Neural cell (in vitro differentiated cells): ENCODE data around the gene HMGCR. TPM values are rescaled to one million over a fixed set of nuclear protein-coding genes. Genes with fewer than 3 reads are reported as not detected.

ENCODE experiments used
- H2AFZ ChIP-seq: fragments of 200-600, 300-800 bp; sonication (generic), shearing (Covaris generic); 2 replicates; pipeline ENCODE4 v1.6.0; 2014; ENCODE audit warnings: low read depth, mild to moderate bottlenecking, antibody characterized with exemption, low read length, moderate library complexity
- H3F3A ChIP-seq: fragments of 200-600 bp; shearing (Covaris generic); 2 replicates; pipeline ENCODE4 v1.6.1; 2016; ENCODE audit warnings: mild to moderate bottlenecking, moderate library complexity, mixed read lengths, antibody characterized with exemption, low read length; ENCODE audit not compliant: insufficient read depth, poor library complexity, severe bottlenecking
- H3K27ac ChIP-seq: fragments of 200-600, 300-800 bp; sonication (generic), shearing (Covaris generic); 2 replicates; pipeline ENCODE4 v1.5.1; 2014; ENCODE audit warnings: mild to moderate bottlenecking, low read length, moderate library complexity
- H3K27me3 ChIP-seq: fragments of 300-800, 200-600 bp; sonication (generic), shearing (Covaris generic); 2 replicates; pipeline ENCODE4 v1.6.0; 2014; ENCODE audit warnings: mild to moderate bottlenecking, low read depth, low read length, moderate library complexity; ENCODE audit not compliant: insufficient read depth
- H3K36me3 ChIP-seq: fragments of 300-800, 200-600 bp; sonication (generic), shearing (Covaris generic); 2 replicates; pipeline ENCODE4 v1.5.1; 2014; ENCODE audit warnings: mild to moderate bottlenecking, antibody characterized with exemption, low read length, moderate library complexity; ENCODE audit not compliant: insufficient read depth
- H3K4me2 ChIP-seq: fragments of 300-800, 200-600 bp; sonication (generic), shearing (Covaris generic); 2 replicates; pipeline ENCODE4 v1.6.0; 2014; ENCODE audit warnings: mild to moderate bottlenecking, low read length
- H3K4me3 ChIP-seq: fragments of 300-800, 200-600 bp; sonication (generic), shearing (Covaris generic); 2 replicates; pipeline ENCODE4 v1.5.1; 2014; ENCODE audit warnings: mild to moderate bottlenecking, low read length, moderate library complexity
- H3K79me2 ChIP-seq: fragments of 200-600 bp; shearing (Covaris generic); replicated peaks from 2 replicates; pipeline ENCODE4 v1.6.0; 2014; ENCODE audit warnings: mild to moderate bottlenecking, low read length, moderate library complexity; ENCODE audit not compliant: insufficient read depth
- H3K9ac ChIP-seq: fragments of 300-800, 200-600 bp; sonication (generic), shearing (Covaris generic); 2 replicates; pipeline ENCODE4 v1.6.1; 2016; ENCODE audit warnings: mild to moderate bottlenecking, low read length, mixed read lengths
- H3K9me2 ChIP-seq: fragments of 200-600 bp; shearing (Covaris generic); 2 replicates; pipeline ENCODE4 v1.6.1; 2016; ENCODE audit warnings: mild to moderate bottlenecking, low read length, mixed read lengths; ENCODE audit not compliant: insufficient read depth
- H3K9me3 ChIP-seq: fragments of 200-600, 300-800 bp; sonication (generic), shearing (Covaris generic); 2 replicates; pipeline ENCODE4 v1.6.1; 2016; ENCODE audit warnings: mild to moderate bottlenecking, mixed run types, low read length, moderate library complexity, mixed read lengths
- H4K20me1 ChIP-seq: fragments of 200-600 bp; shearing (Covaris generic); 2 replicates; pipeline ENCODE4 v1.6.1; 2016; ENCODE audit warnings: mild to moderate bottlenecking, mixed run types; ENCODE audit not compliant: insufficient read depth
- EP300 ChIP-seq: fragments of 450-650 bp; conservative IDR thresholded peaks from 2 replicates; pipeline ENCODE4 v1.6.1; 2014; ENCODE audit warnings: antibody characterized with exemption, mild to moderate bottlenecking, moderate library complexity; ENCODE audit not compliant: poor library complexity, severe bottlenecking
- EZH2 ChIP-seq: fragments of 200-600, 300-800 bp; shearing (Covaris generic), sonication (generic); IDR thresholded peaks from 2 replicates; pipeline ENCODE4 v1.6.1; 2014; ENCODE audit warnings: antibody characterized with exemption, low read length, borderline replicate concordance, mild to moderate bottlenecking; ENCODE audit not compliant: insufficient read depth, poor library complexity, severe bottlenecking
- MXI1 ChIP-seq: fragments of 450-650 bp; conservative IDR thresholded peaks from 2 replicates; pipeline ENCODE4 v1.6.1; 2014; ENCODE audit warnings: antibody characterized with exemption, mild to moderate bottlenecking; ENCODE audit not compliant: poor library complexity, severe bottlenecking
- POLR2AphosphoS5 ChIP-seq: IDR thresholded peaks from 2 replicates; pipeline ENCODE4 v1.6.1; 2012
- RAD21 ChIP-seq: fragments of 450-650 bp; conservative IDR thresholded peaks from 2 replicates; pipeline ENCODE4 v1.6.1; 2014; ENCODE audit warnings: antibody characterized with exemption, mild to moderate bottlenecking, moderate library complexity
- TAF1 ChIP-seq: IDR thresholded peaks from 2 replicates; pipeline ENCODE4 v1.6.1; 2012; ENCODE audit warnings: low read depth
- polyA plus RNA-seq: library from polyadenylated mRNA; depleted of rRNA; stranded (reverse); fragments of >200 nt; gene quantifications from 2 replicates; pipeline ENCODE4 v1.2.3, GENCODE V29; 2014
- TF ChIP-seq, protein P1 (sequence below): fragments of 450-650 bp; IDR thresholded peaks from 2 replicates; pipeline ENCODE4 v1.5.1; 2014; ENCODE audit warnings: antibody characterized with exemption, mild to moderate bottlenecking, moderate library complexity; ENCODE audit not compliant: poor library complexity, severe bottlenecking
- TF ChIP-seq, protein P2 (sequence below): IDR thresholded peaks from 2 replicates; pipeline ENCODE4 v1.6.1; 2012; ENCODE audit warnings: borderline replicate concordance

HMGCR gene
- polyA plus RNA-seq, 1 donor from 2014 or later, result 293 TPM

DNA sequence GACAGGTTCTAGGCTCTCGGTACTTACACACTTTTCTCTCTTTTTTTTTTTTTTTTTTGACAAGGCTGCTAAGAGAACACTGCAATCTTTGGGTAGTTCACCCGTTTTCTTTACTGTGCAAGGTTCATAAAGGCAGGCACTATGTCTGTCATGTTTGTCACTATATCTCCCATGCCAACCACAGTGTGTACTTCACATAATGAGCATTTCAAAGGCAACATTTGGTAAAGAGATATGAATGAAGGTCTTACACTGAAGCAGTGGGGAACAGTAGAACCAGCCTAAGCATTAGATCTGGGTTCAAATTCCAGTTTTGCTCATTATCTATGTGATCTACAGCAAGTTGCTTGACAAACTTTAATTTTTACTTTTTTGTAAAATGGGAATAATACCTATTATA lies 1.5 kb upstream of the HMGCR start:
- Histone ChIP-seq H2AFZ (peak overlapping the region; percentile 59), H3K79me2 (peaks cover 31% of the 10 kb centered on the region), H3K4me3 (peak overlapping the region; percentile 97), H3K27me3 (no peaks in the 10 kb centered on the region), H3K9me2 (no peaks in the 10 kb centered on the region), H3K4me2 (peak overlapping the region; percentile 57), H3K9me3 (no peaks in the 10 kb centered on the region), H3F3A (peaks cover 8% of the 10 kb centered on the region), H4K20me1 (peaks cover 7% of the 10 kb centered on the region), H3K27ac (peak overlapping the region; percentile 99), H3K36me3 (no peaks in the 10 kb centered on the region), H3K9ac (peak overlapping the region; percentile 95)
- TF ChIP-seq TAF1, result no peak
- no peak for TF ChIP-seq POLR2AphosphoS5
- TF ChIP-seq EZH2, result no peak
- TF ChIP-seq, protein P1, sequence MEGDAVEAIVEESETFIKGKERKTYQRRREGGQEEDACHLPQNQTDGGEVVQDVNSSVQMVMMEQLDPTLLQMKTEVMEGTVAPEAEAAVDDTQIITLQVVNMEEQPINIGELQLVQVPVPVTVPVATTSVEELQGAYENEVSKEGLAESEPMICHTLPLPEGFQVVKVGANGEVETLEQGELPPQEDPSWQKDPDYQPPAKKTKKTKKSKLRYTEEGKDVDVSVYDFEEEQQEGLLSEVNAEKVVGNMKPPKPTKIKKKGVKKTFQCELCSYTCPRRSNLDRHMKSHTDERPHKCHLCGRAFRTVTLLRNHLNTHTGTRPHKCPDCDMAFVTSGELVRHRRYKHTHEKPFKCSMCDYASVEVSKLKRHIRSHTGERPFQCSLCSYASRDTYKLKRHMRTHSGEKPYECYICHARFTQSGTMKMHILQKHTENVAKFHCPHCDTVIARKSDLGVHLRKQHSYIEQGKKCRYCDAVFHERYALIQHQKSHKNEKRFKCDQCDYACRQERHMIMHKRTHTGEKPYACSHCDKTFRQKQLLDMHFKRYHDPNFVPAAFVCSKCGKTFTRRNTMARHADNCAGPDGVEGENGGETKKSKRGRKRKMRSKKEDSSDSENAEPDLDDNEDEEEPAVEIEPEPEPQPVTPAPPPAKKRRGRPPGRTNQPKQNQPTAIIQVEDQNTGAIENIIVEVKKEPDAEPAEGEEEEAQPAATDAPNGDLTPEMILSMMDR, result no peak

DNA sequence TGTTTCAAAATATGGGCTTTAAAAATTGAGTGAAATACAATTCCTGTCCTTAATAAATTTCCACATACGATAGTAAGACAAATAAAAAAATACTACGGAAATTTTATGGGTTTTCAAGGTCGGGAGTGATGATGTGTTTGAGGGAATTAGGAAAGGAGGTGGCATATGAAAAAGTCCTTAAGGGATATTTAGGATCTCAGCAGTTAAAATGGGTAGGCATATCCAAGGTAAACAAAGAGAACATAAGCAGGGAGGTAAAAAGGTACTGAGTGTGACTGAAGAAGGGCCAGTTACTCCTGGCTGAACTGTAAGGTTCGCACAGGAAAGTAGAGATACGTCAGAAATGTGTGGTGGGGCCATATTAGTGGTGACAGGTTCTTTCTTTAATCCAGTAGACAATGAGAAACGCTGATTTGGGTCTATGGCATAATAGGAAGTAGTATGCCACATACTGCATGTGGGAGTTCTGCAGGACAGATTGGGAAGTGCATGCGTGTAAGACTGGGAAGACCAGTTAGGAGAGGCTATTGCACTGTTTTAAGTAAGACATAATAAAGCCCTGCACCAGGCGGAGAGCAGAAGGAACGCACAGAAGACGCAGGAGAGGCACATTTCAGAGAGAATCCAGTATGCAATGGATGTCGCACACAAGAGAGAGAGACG lies 937 bp upstream of the HMGCR start:
- H2AFZ ChIP-seq, result peak overlapping the region; percentile 59

More for the DNA sequence above, 937 bp upstream of the HMGCR start:
- H3K9me2 ChIP-seq, result no peaks in the 10 kb centered on the region
- peak overlapping the region; percentile 95 for H3K9ac ChIP-seq
- H3F3A ChIP-seq, result peaks cover 8% of the 10 kb centered on the region
- H3K36me3 ChIP-seq, result no peaks in the 10 kb centered on the region
- no peaks in the 10 kb centered on the region for H3K9me3 ChIP-seq
- peaks cover 11% of the 10 kb centered on the region for H4K20me1 ChIP-seq
- H3K4me2 ChIP-seq, result peak overlapping the region; percentile 57
- H3K27me3 ChIP-seq, result no peaks in the 10 kb centered on the region
- H3K79me2 ChIP-seq, result peaks cover 37% of the 10 kb centered on the region
- H3K4me3 ChIP-seq, result peak overlapping the region; percentile 97
- TF ChIP-seq, protein P2, sequence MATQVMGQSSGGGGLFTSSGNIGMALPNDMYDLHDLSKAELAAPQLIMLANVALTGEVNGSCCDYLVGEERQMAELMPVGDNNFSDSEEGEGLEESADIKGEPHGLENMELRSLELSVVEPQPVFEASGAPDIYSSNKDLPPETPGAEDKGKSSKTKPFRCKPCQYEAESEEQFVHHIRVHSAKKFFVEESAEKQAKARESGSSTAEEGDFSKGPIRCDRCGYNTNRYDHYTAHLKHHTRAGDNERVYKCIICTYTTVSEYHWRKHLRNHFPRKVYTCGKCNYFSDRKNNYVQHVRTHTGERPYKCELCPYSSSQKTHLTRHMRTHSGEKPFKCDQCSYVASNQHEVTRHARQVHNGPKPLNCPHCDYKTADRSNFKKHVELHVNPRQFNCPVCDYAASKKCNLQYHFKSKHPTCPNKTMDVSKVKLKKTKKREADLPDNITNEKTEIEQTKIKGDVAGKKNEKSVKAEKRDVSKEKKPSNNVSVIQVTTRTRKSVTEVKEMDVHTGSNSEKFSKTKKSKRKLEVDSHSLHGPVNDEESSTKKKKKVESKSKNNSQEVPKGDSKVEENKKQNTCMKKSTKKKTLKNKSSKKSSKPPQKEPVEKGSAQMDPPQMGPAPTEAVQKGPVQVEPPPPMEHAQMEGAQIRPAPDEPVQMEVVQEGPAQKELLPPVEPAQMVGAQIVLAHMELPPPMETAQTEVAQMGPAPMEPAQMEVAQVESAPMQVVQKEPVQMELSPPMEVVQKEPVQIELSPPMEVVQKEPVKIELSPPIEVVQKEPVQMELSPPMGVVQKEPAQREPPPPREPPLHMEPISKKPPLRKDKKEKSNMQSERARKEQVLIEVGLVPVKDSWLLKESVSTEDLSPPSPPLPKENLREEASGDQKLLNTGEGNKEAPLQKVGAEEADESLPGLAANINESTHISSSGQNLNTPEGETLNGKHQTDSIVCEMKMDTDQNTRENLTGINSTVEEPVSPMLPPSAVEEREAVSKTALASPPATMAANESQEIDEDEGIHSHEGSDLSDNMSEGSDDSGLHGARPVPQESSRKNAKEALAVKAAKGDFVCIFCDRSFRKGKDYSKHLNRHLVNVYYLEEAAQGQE, result no peak
- no peak for TF ChIP-seq TAF1
- peak; percentile 4 for TF ChIP-seq POLR2AphosphoS5
- no peak for TF ChIP-seq MXI1
- TF ChIP-seq, protein P1, result no peak
- TF ChIP-seq EZH2, result no peak
- TF ChIP-seq EP300, result no peak
- TF ChIP-seq RAD21, result no peak
- H3K27ac ChIP-seq, result peak overlapping the region; percentile 99
